Left lung (tissue), 10 donors: Measurements from ENCODE around the gene KSR2. TPM values are rescaled to one million over a fixed set of nuclear protein-coding genes. Genes with fewer than 3 reads are reported as not detected.

Experiments used
- ATAC-seq: fragments of 200-7000 bp; cut with Tn5 transposase; one replicate; pipeline ENCODE4 v1.9.1; 2020; ENCODE audit warnings: moderate library complexity
- DNase-seq, 4 donors: peaks; one replicate each; pipeline ENCODE4 v3.0.0-alpha.2; 2013 to 2020
- H3K27ac ChIP-seq, 2 donors: fragments of 200-600 bp; sonication (generic) in 1 of 2; one replicate each; pipeline versions ENCODE4 v1.5.0 to v1.8.0; 2020 to 2021
- H3K27me3 ChIP-seq, 2 donors: fragments of 200-600 bp; sonication (generic) in 1 of 2; one replicate each; pipeline versions ENCODE4 v1.5.0 to v1.8.0; 2020 to 2021
- H3K36me3 ChIP-seq, 2 donors: fragments of 200-600 bp; sonication (generic) in 1 of 2; one replicate each; pipeline versions ENCODE4 v1.5.0 to v1.8.0; 2020 to 2021
- H3K4me1 ChIP-seq, 2 donors: fragments of 200-600 bp; one replicate each; pipeline ENCODE4 v1.8.0; 2021
- H3K4me3 ChIP-seq, 2 donors: fragments of 200-600 bp; sonication (generic) in 1 of 2; one replicate each; pipeline versions ENCODE4 v1.5.0 to v1.8.0; 2020 to 2021; ENCODE audit warnings: mild to moderate bottlenecking in 1 of 2
- H3K9me3 ChIP-seq, 2 donors: fragments of 200-600 bp; sonication (generic) in 1 of 2; one replicate each; pipeline versions ENCODE4 v1.5.0 to v1.8.0; 2020 to 2021
- intact Hi-C, 2 donors: fragments of 100-400 bp; cut with DNase I; formaldehyde crosslinking; loops; one replicate each; pipeline versions ENCODE4 v1.11.2 to v1.14.2; 2022
- polyA plus RNA-seq, 6 donors: library from polyadenylated mRNA; unstranded; fragments of 120-200 nt; gene quantifications; one replicate each; pipeline ENCODE4 v1.2.1, GENCODE V29; 2013; ENCODE audit not compliant: insufficient read length in 6 of 6
- total RNA-seq, 2 donors: library from RNA; stranded (reverse); fragmentation: NEBNext Ultra II Directional; extraction: Animal tissue kit (Norgen Biotek cat#: 25700); gene quantifications; one replicate each; pipeline ENCODE4 v1.2.1, GENCODE V29; 2021
- TF ChIP-seq, protein P1 (sequence below), 2 donors: fragments of 200-600 bp; sonication (generic) in 1 of 2; IDR thresholded peaks; one replicate each; pipeline versions ENCODE4 v1.5.0 to v1.8.0; 2021; ENCODE audit warnings: antibody characterized with exemption in 2 of 2
- donor health status: DM: no; HTN: yes; CAD: no.
- donor health status: DM: no; HTN: no; CAD: no.

The KSR2 gene
- total and polyA plus RNA-seq, 8 donors: 0.28 to 1.4 (median 0.41) TPM

GRCh38 chr12:117981267-117981666, 12.5 kb upstream of the KSR2 start:
- Histone ChIP-seq H3K36me3 (no peaks in the 10 kb centered on the region), H3K4me1 (no peaks in the 10 kb centered on the region), H3K27me3 (peaks cover 0 to 11% of the 10 kb centered on the region in 2 donors), H3K9me3 (no peaks in the 10 kb centered on the region), H3K4me3 (no peak overlapping the region), H3K27ac (no peak overlapping the region)
- ATAC-seq (no peak), DNase-seq (no peak)
- intact Hi-C loops: no loop called here
- TF ChIP-seq, protein P1, sequence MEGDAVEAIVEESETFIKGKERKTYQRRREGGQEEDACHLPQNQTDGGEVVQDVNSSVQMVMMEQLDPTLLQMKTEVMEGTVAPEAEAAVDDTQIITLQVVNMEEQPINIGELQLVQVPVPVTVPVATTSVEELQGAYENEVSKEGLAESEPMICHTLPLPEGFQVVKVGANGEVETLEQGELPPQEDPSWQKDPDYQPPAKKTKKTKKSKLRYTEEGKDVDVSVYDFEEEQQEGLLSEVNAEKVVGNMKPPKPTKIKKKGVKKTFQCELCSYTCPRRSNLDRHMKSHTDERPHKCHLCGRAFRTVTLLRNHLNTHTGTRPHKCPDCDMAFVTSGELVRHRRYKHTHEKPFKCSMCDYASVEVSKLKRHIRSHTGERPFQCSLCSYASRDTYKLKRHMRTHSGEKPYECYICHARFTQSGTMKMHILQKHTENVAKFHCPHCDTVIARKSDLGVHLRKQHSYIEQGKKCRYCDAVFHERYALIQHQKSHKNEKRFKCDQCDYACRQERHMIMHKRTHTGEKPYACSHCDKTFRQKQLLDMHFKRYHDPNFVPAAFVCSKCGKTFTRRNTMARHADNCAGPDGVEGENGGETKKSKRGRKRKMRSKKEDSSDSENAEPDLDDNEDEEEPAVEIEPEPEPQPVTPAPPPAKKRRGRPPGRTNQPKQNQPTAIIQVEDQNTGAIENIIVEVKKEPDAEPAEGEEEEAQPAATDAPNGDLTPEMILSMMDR (IDR thresholded peaks at IDR 0.05): no peak

GRCh38 chr12:117980616-117981015, 11.8 kb upstream of the KSR2 start:
- H3K27me3 ChIP-seq: peaks cover 0 to 10% of the 10 kb centered on the region in 2 donors
- TF ChIP-seq, protein P1 (IDR thresholded peaks at IDR 0.05): no peak
- H3K4me1 ChIP-seq: no peaks in the 10 kb centered on the region
- no peaks in the 10 kb centered on the region for H3K36me3 ChIP-seq
- DNase-seq (no peak), ATAC-seq (no peak)
- H3K27ac ChIP-seq: no peak overlapping the region
- intact Hi-C loops: no loop called here
- no peak overlapping the region for H3K4me3 ChIP-seq
- no peaks in the 10 kb centered on the region for H3K9me3 ChIP-seq

DNA sequence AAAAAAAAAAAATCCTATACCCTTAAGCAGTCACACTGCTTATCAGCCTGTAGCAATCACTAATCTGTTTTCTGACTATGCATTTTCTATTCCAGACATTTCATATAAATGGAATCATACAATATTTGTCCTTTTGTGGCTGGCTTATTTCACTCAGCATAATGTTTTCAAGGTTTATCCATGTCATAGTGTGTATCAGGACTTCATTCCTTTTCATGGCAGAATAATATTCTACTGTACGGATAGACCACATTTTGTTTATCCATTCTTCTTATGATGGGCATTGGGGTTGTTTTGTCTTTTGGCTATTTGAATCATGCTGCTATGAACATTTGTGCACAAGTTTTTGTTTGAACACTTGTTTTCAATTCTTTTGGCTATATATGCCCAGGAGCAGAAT, 8.6 kb upstream of the KSR2 start:
- no peak for DNase-seq
- peaks cover 0 to 11% of the 10 kb centered on the region in 2 donors for H3K27me3 ChIP-seq
- H3K9me3 ChIP-seq: no peaks in the 10 kb centered on the region
- no peak for ATAC-seq
- H3K4me1 ChIP-seq: no peaks in the 10 kb centered on the region
- intact Hi-C loops: no loop called here
- no peaks in the 10 kb centered on the region for H3K36me3 ChIP-seq
- TF ChIP-seq, protein P1 (IDR thresholded peaks at IDR 0.05): no peak
- H3K27ac ChIP-seq: no peak overlapping the region
- H3K4me3 ChIP-seq: no peak overlapping the region

GRCh38 chr12:117975006-117975405, 6.2 kb upstream of the KSR2 start:
- Histone ChIP-seq H3K9me3 (peaks cover 0 to 12% of the 10 kb centered on the region in 2 donors), H3K4me3 (no peak overlapping the region), H3K4me1 (no peaks in the 10 kb centered on the region), H3K27me3 (peaks cover 0 to 20% of the 10 kb centered on the region in 2 donors), H3K27ac (no peak overlapping the region), H3K36me3 (no peaks in the 10 kb centered on the region)
- ATAC-seq (no peak), DNase-seq (no peak)
- intact Hi-C loops: no loop called here
- TF ChIP-seq, protein P1 (IDR thresholded peaks at IDR 0.05): no peak

DNA sequence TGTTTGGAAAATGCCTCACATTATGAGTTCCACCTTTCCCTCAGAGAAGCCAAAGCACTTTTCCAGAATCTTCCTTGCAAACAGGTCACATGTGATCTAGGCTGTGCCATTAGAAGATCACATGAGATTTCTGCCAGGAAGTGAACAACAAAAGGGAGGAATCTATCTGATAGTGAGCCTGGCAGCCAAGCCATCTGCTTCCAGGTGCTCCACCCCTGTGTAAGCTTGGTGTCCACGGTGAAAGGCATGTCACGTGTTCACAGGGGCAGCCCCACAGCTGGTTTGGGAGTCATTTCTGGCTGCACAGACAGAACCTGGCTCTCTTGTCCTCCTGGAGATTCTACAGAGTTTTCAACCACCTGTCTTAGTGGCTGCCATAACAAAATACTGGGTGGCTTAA, 3.5 kb upstream of the KSR2 start:
- peaks cover 0 to 47% of the 10 kb centered on the region in 2 donors for H3K27me3 ChIP-seq
- no peak overlapping the region for H3K4me3 ChIP-seq
- peaks cover 0 to 12% of the 10 kb centered on the region in 2 donors for H3K9me3 ChIP-seq
- DNase-seq: no peak
- ATAC-seq: no peak
- intact Hi-C loops: no loop called here
- H3K27ac ChIP-seq: no peak overlapping the region
- no peaks in the 10 kb centered on the region for H3K36me3 ChIP-seq
- TF ChIP-seq, protein P1 (IDR thresholded peaks at IDR 0.05): no peak
- no peaks in the 10 kb centered on the region for H3K4me1 ChIP-seq
